K562 (cell line): ENCODE data around the gene KCNG1. TPM values are rescaled to one million over a fixed set of nuclear protein-coding genes. Genes with fewer than 3 reads are reported as not detected.

Source experiments
- NBN ChIP-seq: fragments of 450-650 bp; IDR thresholded peaks from 2 replicates; pipeline ENCODE4 v1.6.1; 2016; ENCODE audit warnings: low read depth, mild to moderate bottlenecking
- PHTF2 ChIP-seq: fragments of 250-450 bp; sonication (Bioruptor Pico); IDR thresholded peaks from 2 replicates; pipeline ENCODE4 v1.5.0; 2021; ENCODE audit warnings: mild to moderate bottlenecking
- RFX7 ChIP-seq: fragments of 250-450 bp; sonication (Bioruptor Pico); IDR thresholded peaks from 2 replicates; pipeline ENCODE4 v1.5.1; 2021; ENCODE audit warnings: mild to moderate bottlenecking
- ZNF239 ChIP-seq: fragments of 250-450 bp; sonication (Bioruptor Pico); IDR thresholded peaks from 2 replicates; pipeline ENCODE4 v1.4.0; 2020; ENCODE audit warnings: mild to moderate bottlenecking
- ZNF668 ChIP-seq: fragments of 250-450 bp; sonication (Bioruptor Pico); IDR thresholded peaks from 2 replicates; pipeline ENCODE4 v1.8.0; 2022; ENCODE audit warnings: mild to moderate bottlenecking, inconsistent platforms
- polyA plus RNA-seq, 8 experiments: library from polyadenylated mRNA; depleted of rRNA in 4 of 8; stranded (reverse) in 5 of 8; unstranded in 3 of 8; fragments of >200 nt; fragmentation: Nextera tagmentation in 2 of 8; fragmentation: Illumina TruSeq in 1 of 8; extraction: Ambion mirVana in 2 of 8; extraction: Trizol in 1 of 8; gene quantifications; 2 replicates each; pipeline versions ENCODE4 v1.2.1 to v1.2.3, GENCODE V29; 2011 to 2014; ENCODE audit warnings: inconsistent platforms in 1 of 8, missing spikeins in 1 of 8
- total RNA-seq, 7 experiments: library from RNA; depleted of rRNA in 6 of 7; stranded (reverse); fragments of >200 nt in 6 of 7; fragmentation: Illumina TruSeq in 2 of 7; extraction: Trizol in 2 of 7; gene quantifications; 2 replicates each; pipeline versions ENCODE4 v1.2.1 to v1.2.3, GENCODE V29; 2011 to 2021; ENCODE audit warnings: low replicate concordance in 1 of 7
- TF ChIP-seq, protein P1 (sequence below): fragments of 150-350 bp; IDR thresholded peaks from 2 replicates; pipeline ENCODE4 v1.6.1; 2014; ENCODE audit warnings: low read depth, mild to moderate bottlenecking, low read length, borderline replicate concordance
- TF ChIP-seq, protein P2 (sequence below): fragments of 250-450 bp; sonication (Bioruptor Pico); IDR thresholded peaks from 2 replicates; pipeline ENCODE4 v1.5.0; 2020; ENCODE audit warnings: mild to moderate bottlenecking, borderline replicate concordance
- TF ChIP-seq, protein P3 (sequence below): fragments of 450-650 bp; IDR thresholded peaks from 2 replicates; pipeline ENCODE4 v1.6.1; 2017; ENCODE audit warnings: antibody characterized with exemption
- TF ChIP-seq, protein P4 (sequence below), 2 experiments: IDR thresholded peaks; 2 replicates each; pipeline ENCODE4 v1.6.1; 2011; ENCODE audit warnings: borderline replicate concordance in 1 of 2, control low read depth in 1 of 2, low read depth in 1 of 2, low read length in 1 of 2, mild to moderate bottlenecking in 1 of 2, mixed read lengths in 1 of 2, moderate library complexity in 1 of 2; ENCODE audit not compliant: insufficient read depth in 1 of 2, insufficient read length in 1 of 2, poor library complexity in 1 of 2, severe bottlenecking in 1 of 2; ENCODE audit errors: extremely low read depth in 1 of 2

The KCNG1 gene
- total and polyA plus RNA-seq, 9 of the 15 experiments (the other 6 are each of a cell fraction or from before 2014, with no cell fraction given), result 0.06 to 1.5 (median 0.22) TPM; not detected in 2

DNA sequence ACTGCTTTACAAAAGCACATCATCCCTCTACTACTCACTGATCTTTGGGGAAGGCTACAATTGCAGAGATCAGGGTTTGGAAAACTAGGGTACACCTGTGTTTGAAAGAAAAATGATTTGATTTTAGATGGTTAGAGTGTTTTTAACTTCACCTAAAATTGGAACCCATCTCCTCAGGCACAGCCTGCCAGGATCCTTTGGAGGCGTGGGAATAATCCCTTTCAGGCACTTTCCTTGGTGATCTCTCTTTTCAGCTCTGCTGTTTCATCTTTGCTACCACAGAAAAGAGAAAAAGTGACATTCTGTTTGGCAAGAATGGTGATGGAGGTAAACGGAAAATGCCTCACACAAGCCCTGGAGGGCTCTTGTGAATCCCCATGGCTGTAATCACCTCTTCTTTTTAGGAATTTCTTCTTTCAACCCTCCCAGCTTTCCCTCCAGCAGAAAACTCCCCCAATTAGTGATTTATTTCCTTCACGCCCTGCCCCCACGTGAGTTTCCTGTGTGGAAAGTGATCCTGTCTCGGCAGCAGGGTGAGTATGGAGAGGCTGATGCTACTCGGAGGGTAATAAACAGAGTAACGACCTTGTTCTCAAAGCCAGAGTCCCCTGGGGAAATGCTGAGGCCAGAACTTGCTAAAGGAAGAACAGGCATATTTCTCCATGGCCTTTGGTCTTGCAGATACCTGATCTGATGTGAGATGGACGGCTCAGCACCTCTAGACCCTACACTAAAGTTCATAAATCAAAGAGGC, 9.2 kb downstream of the KCNG1 start (continued):
- TF ChIP-seq, protein P1, sequence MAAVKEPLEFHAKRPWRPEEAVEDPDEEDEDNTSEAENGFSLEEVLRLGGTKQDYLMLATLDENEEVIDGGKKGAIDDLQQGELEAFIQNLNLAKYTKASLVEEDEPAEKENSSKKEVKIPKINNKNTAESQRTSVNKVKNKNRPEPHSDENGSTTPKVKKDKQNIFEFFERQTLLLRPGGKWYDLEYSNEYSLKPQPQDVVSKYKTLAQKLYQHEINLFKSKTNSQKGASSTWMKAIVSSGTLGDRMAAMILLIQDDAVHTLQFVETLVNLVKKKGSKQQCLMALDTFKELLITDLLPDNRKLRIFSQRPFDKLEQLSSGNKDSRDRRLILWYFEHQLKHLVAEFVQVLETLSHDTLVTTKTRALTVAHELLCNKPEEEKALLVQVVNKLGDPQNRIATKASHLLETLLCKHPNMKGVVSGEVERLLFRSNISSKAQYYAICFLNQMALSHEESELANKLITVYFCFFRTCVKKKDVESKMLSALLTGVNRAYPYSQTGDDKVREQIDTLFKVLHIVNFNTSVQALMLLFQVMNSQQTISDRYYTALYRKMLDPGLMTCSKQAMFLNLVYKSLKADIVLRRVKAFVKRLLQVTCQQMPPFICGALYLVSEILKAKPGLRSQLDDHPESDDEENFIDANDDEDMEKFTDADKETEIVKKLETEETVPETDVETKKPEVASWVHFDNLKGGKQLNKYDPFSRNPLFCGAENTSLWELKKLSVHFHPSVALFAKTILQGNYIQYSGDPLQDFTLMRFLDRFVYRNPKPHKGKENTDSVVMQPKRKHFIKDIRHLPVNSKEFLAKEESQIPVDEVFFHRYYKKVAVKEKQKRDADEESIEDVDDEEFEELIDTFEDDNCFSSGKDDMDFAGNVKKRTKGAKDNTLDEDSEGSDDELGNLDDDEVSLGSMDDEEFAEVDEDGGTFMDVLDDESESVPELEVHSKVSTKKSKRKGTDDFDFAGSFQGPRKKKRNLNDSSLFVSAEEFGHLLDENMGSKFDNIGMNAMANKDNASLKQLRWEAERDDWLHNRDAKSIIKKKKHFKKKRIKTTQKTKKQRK, result no peak
- TF ChIP-seq, protein P2, sequence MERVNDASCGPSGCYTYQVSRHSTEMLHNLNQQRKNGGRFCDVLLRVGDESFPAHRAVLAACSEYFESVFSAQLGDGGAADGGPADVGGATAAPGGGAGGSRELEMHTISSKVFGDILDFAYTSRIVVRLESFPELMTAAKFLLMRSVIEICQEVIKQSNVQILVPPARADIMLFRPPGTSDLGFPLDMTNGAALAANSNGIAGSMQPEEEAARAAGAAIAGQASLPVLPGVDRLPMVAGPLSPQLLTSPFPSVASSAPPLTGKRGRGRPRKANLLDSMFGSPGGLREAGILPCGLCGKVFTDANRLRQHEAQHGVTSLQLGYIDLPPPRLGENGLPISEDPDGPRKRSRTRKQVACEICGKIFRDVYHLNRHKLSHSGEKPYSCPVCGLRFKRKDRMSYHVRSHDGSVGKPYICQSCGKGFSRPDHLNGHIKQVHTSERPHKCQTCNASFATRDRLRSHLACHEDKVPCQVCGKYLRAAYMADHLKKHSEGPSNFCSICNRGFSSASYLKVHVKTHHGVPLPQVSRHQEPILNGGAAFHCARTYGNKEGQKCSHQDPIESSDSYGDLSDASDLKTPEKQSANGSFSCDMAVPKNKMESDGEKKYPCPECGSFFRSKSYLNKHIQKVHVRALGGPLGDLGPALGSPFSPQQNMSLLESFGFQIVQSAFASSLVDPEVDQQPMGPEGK, result no peak
- TF ChIP-seq NBN, result no peak
- TF ChIP-seq, protein P3, sequence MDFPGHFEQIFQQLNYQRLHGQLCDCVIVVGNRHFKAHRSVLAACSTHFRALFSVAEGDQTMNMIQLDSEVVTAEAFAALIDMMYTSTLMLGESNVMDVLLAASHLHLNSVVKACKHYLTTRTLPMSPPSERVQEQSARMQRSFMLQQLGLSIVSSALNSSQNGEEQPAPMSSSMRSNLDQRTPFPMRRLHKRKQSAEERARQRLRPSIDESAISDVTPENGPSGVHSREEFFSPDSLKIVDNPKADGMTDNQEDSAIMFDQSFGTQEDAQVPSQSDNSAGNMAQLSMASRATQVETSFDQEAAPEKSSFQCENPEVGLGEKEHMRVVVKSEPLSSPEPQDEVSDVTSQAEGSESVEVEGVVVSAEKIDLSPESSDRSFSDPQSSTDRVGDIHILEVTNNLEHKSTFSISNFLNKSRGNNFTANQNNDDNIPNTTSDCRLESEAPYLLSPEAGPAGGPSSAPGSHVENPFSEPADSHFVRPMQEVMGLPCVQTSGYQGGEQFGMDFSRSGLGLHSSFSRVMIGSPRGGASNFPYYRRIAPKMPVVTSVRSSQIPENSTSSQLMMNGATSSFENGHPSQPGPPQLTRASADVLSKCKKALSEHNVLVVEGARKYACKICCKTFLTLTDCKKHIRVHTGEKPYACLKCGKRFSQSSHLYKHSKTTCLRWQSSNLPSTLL, result no peak
- TF ChIP-seq, protein P4, sequence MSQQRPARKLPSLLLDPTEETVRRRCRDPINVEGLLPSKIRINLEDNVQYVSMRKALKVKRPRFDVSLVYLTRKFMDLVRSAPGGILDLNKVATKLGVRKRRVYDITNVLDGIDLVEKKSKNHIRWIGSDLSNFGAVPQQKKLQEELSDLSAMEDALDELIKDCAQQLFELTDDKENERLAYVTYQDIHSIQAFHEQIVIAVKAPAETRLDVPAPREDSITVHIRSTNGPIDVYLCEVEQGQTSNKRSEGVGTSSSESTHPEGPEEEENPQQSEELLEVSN (IDR thresholded peaks at IDR 0.05; ENCODE audit: borderline replicate concordance in 1 of 2, extremely low read depth in 1 of 2, insufficient read depth in 1 of 2, insufficient read length in 1 of 2, low read depth in 1 of 2, low read length in 1 of 2, poor library complexity in 1 of 2, severe bottlenecking in 1 of 2), result no peak
- no peak for TF ChIP-seq RFX7
- no peak for TF ChIP-seq ZNF239 (CRISPR knock-in tag)
- TF ChIP-seq PHTF2 (CRISPR knock-in tag), result no peak
- no peak for TF ChIP-seq ZNF668
